Loucy (cell line): ENCODE data around the gene ABHD6.

ENCODE experiments used
- H2AFZ ChIP-seq: fragments of 200-600 bp; sonication (generic); 2 replicates; pipeline ENCODE4 v1.6.0; 2016; ENCODE audit warnings: antibody characterized with exemption, mild to moderate bottlenecking, low read length, moderate library complexity
- H3F3A ChIP-seq: fragments of 200-600 bp; 2 replicates; pipeline ENCODE4 v1.6.0; 2016; ENCODE audit warnings: antibody characterized with exemption, low read depth, mild to moderate bottlenecking
- H3K27me3 ChIP-seq: fragments of 200-600 bp; sonication (generic); 2 replicates; pipeline ENCODE4 v1.6.1; 2014; ENCODE audit warnings: low read length, mild to moderate bottlenecking; ENCODE audit not compliant: insufficient read depth, poor library complexity, severe bottlenecking
- H3K36me3 ChIP-seq: fragments of 200-600 bp; sonication (generic); 2 replicates; pipeline ENCODE4 v1.6.1; 2016; ENCODE audit warnings: low read length; ENCODE audit not compliant: insufficient read depth
- H3K4me1 ChIP-seq: fragments of 200-600 bp; sonication (generic); 2 replicates; pipeline ENCODE4 v1.5.1; 2014; ENCODE audit warnings: low read length, mild to moderate bottlenecking; ENCODE audit not compliant: insufficient read depth, poor library complexity, severe bottlenecking
- H3K4me2 ChIP-seq: fragments of 200-600 bp; sonication (generic); 2 replicates; pipeline ENCODE4 v1.6.0; 2014; ENCODE audit warnings: antibody characterized with exemption, low read length, low read depth, mild to moderate bottlenecking; ENCODE audit not compliant: poor library complexity, severe bottlenecking
- H3K4me3 ChIP-seq: fragments of 200-600 bp; sonication (generic); 2 replicates; pipeline ENCODE4 v1.5.1; 2014; ENCODE audit warnings: low read length, mild to moderate bottlenecking, mixed read lengths; ENCODE audit not compliant: poor library complexity, severe bottlenecking
- H3K79me2 ChIP-seq: fragments of 200-600 bp; sonication (generic); 2 replicates; pipeline ENCODE4 v1.6.1; 2014; ENCODE audit warnings: low read length; ENCODE audit not compliant: insufficient read depth
- H3K9ac ChIP-seq: fragments of 200-600 bp; sonication (generic); 2 replicates; pipeline ENCODE4 v1.6.0; 2014; ENCODE audit warnings: mild to moderate bottlenecking, low read depth, low read length, moderate library complexity; ENCODE audit not compliant: poor library complexity, severe bottlenecking
- H3K9me2 ChIP-seq: fragments of 200-600 bp; sonication (generic); replicated peaks from 2 replicates; pipeline ENCODE4 v1.6.1; 2016; ENCODE audit warnings: low read depth, low read length, mixed read lengths
- H3K9me3 ChIP-seq: fragments of 200-600 bp; sonication (generic); 2 replicates; pipeline ENCODE4 v1.6.1; 2014; ENCODE audit warnings: mild to moderate bottlenecking, antibody characterized with exemption, low read length, low read depth; ENCODE audit not compliant: insufficient read depth
- H4K20me1 ChIP-seq: fragments of 200-600 bp; sonication (generic); 2 replicates; pipeline ENCODE4 v1.6.0; 2014; ENCODE audit warnings: antibody characterized with exemption, low read length, mild to moderate bottlenecking; ENCODE audit not compliant: insufficient read depth, poor library complexity, severe bottlenecking
- CTCF ChIP-seq: fragments of 200-600 bp; sonication (generic); conservative IDR thresholded peaks from 2 replicates; pipeline ENCODE4 v1.5.1; 2014; ENCODE audit warnings: mild to moderate bottlenecking, antibody characterized with exemption, low read length
- EZH2phosphoT487 ChIP-seq: fragments of 200-600 bp; IDR thresholded peaks from 2 replicates; pipeline ENCODE4 v1.6.1; 2018; ENCODE audit warnings: antibody characterized with exemption, mild to moderate bottlenecking, moderate library complexity, borderline replicate concordance

ABHD6 gene

GRCh38 chr3:58251631-58252035 is 14.0 kb downstream of the ABHD6 start:
- no peak overlapping the region for H3K4me2 ChIP-seq
- no peaks in the 10 kb centered on the region for H3F3A ChIP-seq
- TF ChIP-seq EZH2phosphoT487 (no peak), CTCF (no peak)
- no peaks in the 10 kb centered on the region for H3K27me3 ChIP-seq
- no peaks in the 10 kb centered on the region for H4K20me1 ChIP-seq
- no peak overlapping the region for H3K9ac ChIP-seq
- no peak overlapping the region for H3K4me3 ChIP-seq
- no peak overlapping the region for H2AFZ ChIP-seq
- H3K79me2 ChIP-seq, result no peaks in the 10 kb centered on the region
- no peaks in the 10 kb centered on the region for H3K9me2 ChIP-seq
- H3K4me1 ChIP-seq, result no peaks in the 10 kb centered on the region
- H3K9me3 ChIP-seq, result no peaks in the 10 kb centered on the region
- no peaks in the 10 kb centered on the region for H3K36me3 ChIP-seq

GRCh38 chr3:58254144-58254543 is 16.6 kb downstream of the ABHD6 start:
- TF ChIP-seq CTCF (no peak), EZH2phosphoT487 (no peak)
- H4K20me1 ChIP-seq, result no peaks in the 10 kb centered on the region
- no peak overlapping the region for H3K4me3 ChIP-seq
- H3K36me3 ChIP-seq, result no peaks in the 10 kb centered on the region
- H2AFZ ChIP-seq, result no peak overlapping the region
- H3K79me2 ChIP-seq, result no peaks in the 10 kb centered on the region
- no peaks in the 10 kb centered on the region for H3K27me3 ChIP-seq
- H3F3A ChIP-seq, result no peaks in the 10 kb centered on the region
- no peaks in the 10 kb centered on the region for H3K9me3 ChIP-seq
- H3K9ac ChIP-seq, result no peak overlapping the region
- H3K4me2 ChIP-seq, result no peak overlapping the region
- no peaks in the 10 kb centered on the region for H3K9me2 ChIP-seq
- no peaks in the 10 kb centered on the region for H3K4me1 ChIP-seq

GRCh38 chr3:58256061-58256460 is 18.5 kb downstream of the ABHD6 start:
- Histone ChIP-seq H3K9ac (no peak overlapping the region), H2AFZ (no peak overlapping the region), H4K20me1 (no peaks in the 10 kb centered on the region), H3K4me3 (no peak overlapping the region), H3K9me2 (no peaks in the 10 kb centered on the region), H3F3A (no peaks in the 10 kb centered on the region), H3K4me2 (no peak overlapping the region), H3K9me3 (no peaks in the 10 kb centered on the region), H3K27me3 (no peaks in the 10 kb centered on the region), H3K4me1 (no peaks in the 10 kb centered on the region), H3K79me2 (no peaks in the 10 kb centered on the region), H3K36me3 (peaks cover 2% of the 10 kb centered on the region; the same call in 1 of the 2 replicates)
- no peak for TF ChIP-seq EZH2phosphoT487
- no peak for TF ChIP-seq CTCF
